Osteoblast (primary cell): ENCODE data around the gene KLHDC3. TPM values are rescaled to one million over a fixed set of nuclear protein-coding genes. Genes with fewer than 3 reads are reported as not detected.

Source experiments
- DNase-seq: peaks from one replicate; pipeline ENCODE4 v3.0.0; 2011; ENCODE audit warnings: low spot score, mixed read lengths; ENCODE audit not compliant: insufficient read length; ENCODE audit errors: missing footprints
- H2AFZ ChIP-seq: 2 replicates; pipeline ENCODE4 v1.6.0; 2011; ENCODE audit warnings: mild to moderate bottlenecking, low read length
- H3K27ac ChIP-seq: 2 replicates; pipeline ENCODE4 v1.5.1; 2011; ENCODE audit warnings: mild to moderate bottlenecking, low read depth, low read length, moderate library complexity
- H3K27me3 ChIP-seq: 2 replicates; pipeline ENCODE4 v1.6.0; 2012; ENCODE audit warnings: mild to moderate bottlenecking, control low read depth, inconsistent platforms, low read length, moderate library complexity; ENCODE audit not compliant: insufficient read depth
- H3K36me3 ChIP-seq: 2 replicates; pipeline ENCODE4 v1.5.1; 2011; ENCODE audit warnings: mild to moderate bottlenecking, low read length, control low read depth, moderate library complexity; ENCODE audit not compliant: insufficient read depth
- H3K4me1 ChIP-seq: 2 replicates; pipeline ENCODE4 v1.5.1; 2011; ENCODE audit warnings: mild to moderate bottlenecking, low read length, control low read depth, moderate library complexity; ENCODE audit not compliant: insufficient read depth
- H3K4me2 ChIP-seq: 2 replicates; pipeline ENCODE4 v1.6.0; 2011; ENCODE audit warnings: mild to moderate bottlenecking, low read length; ENCODE audit not compliant: insufficient read depth
- H3K4me3 ChIP-seq: fragments of 200-600 bp; sonication (generic); 3 replicates; pipeline ENCODE4 v1.5.1; 2012; ENCODE audit warnings: mild to moderate bottlenecking, low read length, inconsistent platforms; ENCODE audit not compliant: insufficient read depth
- H3K79me2 ChIP-seq: 2 replicates; pipeline ENCODE4 v1.6.0; 2012; ENCODE audit warnings: mild to moderate bottlenecking, low read length, control low read depth, inconsistent platforms; ENCODE audit not compliant: insufficient read depth
- H3K9me3 ChIP-seq: 2 replicates; pipeline ENCODE4 v1.5.1; 2011; ENCODE audit warnings: low read depth, low read length, control low read depth
- H4K20me1 ChIP-seq: 2 replicates; pipeline ENCODE4 v1.6.0; 2012; ENCODE audit warnings: mild to moderate bottlenecking, low read length, control low read depth; ENCODE audit not compliant: insufficient read depth
- total RNA-seq: library from RNA; depleted of rRNA; stranded (reverse); fragments of >200 nt; gene quantifications from 2 replicates; pipeline ENCODE4 v1.2.3, GENCODE V29; 2012
- TF ChIP-seq, protein P1 (sequence below): IDR thresholded peaks from 2 replicates; pipeline ENCODE4 v1.5.1; 2011; ENCODE audit warnings: mild to moderate bottlenecking, low read depth, low read length, moderate library complexity; ENCODE audit errors: extremely low read depth

The KLHDC3 gene
- total RNA-seq, 1 donor: 122 TPM

DNA sequence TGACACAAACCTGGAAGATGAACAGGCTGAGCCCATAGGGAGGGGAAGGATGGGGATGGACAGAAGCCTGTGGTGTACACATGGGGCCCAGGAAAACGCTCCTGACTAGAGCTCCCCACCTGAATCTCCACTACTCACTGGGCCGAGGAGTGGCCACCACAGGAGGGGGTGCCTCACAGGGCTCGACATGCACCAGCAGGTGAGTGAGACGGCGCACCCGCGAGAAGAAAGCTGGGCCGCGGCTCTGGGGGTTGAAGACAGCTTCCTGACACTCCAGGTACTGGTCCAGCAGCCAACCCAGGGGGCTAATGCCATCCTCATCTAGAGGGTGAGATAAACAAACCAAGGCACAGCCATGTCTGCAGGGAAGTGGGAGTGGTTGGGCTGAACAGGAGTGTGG lies 29.3 kb downstream of the KLHDC3 start:
- Histone ChIP-seq H3K4me1 (no peaks in the 10 kb centered on the region), H2AFZ (no peak overlapping the region), H3K4me3 (no peak overlapping the region), H3K4me2 (no peak overlapping the region), H3K9me3 (no peaks in the 10 kb centered on the region), H3K27ac (no peak overlapping the region), H3K36me3 (peaks cover 74% of the 10 kb centered on the region), H3K27me3 (no peaks in the 10 kb centered on the region), H4K20me1 (no peaks in the 10 kb centered on the region), H3K79me2 (no peaks in the 10 kb centered on the region)
- TF ChIP-seq, protein P1, sequence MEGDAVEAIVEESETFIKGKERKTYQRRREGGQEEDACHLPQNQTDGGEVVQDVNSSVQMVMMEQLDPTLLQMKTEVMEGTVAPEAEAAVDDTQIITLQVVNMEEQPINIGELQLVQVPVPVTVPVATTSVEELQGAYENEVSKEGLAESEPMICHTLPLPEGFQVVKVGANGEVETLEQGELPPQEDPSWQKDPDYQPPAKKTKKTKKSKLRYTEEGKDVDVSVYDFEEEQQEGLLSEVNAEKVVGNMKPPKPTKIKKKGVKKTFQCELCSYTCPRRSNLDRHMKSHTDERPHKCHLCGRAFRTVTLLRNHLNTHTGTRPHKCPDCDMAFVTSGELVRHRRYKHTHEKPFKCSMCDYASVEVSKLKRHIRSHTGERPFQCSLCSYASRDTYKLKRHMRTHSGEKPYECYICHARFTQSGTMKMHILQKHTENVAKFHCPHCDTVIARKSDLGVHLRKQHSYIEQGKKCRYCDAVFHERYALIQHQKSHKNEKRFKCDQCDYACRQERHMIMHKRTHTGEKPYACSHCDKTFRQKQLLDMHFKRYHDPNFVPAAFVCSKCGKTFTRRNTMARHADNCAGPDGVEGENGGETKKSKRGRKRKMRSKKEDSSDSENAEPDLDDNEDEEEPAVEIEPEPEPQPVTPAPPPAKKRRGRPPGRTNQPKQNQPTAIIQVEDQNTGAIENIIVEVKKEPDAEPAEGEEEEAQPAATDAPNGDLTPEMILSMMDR: no peak
- no peak for DNase-seq

DNA sequence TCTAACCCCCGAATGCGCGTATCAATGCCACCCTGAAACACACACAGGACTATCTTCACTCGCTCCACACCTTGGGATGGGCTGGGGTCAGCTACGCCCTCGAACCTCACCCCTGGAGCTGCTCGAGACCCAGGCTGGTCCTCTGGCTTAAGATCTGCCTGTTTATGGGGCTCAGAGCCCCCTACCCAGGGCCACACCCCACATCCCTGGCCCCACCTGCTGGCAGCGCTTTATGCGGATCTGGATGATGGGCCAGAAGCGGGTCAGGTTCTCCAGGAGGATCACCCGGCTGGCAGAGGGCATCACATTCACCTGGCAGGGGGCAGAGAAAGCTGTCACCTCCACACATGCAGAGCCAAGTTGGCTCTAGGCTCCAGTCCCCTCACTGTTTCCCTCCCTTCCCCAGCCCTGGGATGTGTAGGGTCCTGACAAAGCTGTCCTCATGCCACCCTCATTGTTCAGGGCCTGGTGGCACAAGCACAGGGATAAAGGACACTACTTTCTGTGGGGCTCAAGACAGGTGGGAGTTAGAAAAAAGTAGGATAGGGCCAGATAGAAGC lies 31.4 kb downstream of the KLHDC3 start:
- H4K20me1 ChIP-seq: no peaks in the 10 kb centered on the region
- TF ChIP-seq, protein P1: no peak
- no peaks in the 10 kb centered on the region for H3K9me3 ChIP-seq

DNA sequence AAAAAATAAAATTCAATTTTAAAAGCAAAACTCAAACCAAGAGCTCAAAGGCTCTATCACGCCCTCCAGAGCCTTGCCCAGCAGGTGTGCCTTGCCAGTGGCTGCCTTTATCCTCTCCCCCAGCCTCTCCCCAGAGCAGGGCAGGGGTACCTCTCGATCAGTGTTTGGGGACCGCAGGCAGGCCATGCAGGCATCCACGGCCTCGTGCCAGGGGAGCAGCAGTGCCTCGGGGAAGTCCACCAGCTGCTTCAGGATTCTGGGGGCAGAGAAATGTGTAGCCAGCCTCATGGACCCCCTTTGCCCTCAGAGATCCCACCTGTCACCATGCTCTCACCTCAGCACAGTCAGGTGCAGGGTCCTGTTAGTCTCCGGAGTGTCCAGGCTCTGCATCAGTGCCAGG lies 33.9 kb downstream of the KLHDC3 start:
- peaks cover 30% of the 10 kb centered on the region for H3K79me2 ChIP-seq
- no peaks in the 10 kb centered on the region for H3K27me3 ChIP-seq
- peak; percentile 35 for DNase-seq
- peaks cover 65% of the 10 kb centered on the region for H3K36me3 ChIP-seq
- peaks cover 17% of the 10 kb centered on the region for H3K4me1 ChIP-seq
- H2AFZ ChIP-seq: no peak overlapping the region
- TF ChIP-seq, protein P1: no peak
- H3K4me3 ChIP-seq: no peak overlapping the region
- H3K4me2 ChIP-seq: no peak overlapping the region
- no peaks in the 10 kb centered on the region for H3K9me3 ChIP-seq
- no peaks in the 10 kb centered on the region for H4K20me1 ChIP-seq
- H3K27ac ChIP-seq: no peak overlapping the region

More for the DNA sequence above, 31.4 kb downstream of the KLHDC3 start:
- H2AFZ ChIP-seq: no peak overlapping the region
- no peaks in the 10 kb centered on the region for H3K27me3 ChIP-seq
- no peak overlapping the region for H3K27ac ChIP-seq
- H3K4me1 ChIP-seq: no peaks in the 10 kb centered on the region
- no peak for DNase-seq
- no peak overlapping the region for H3K4me2 ChIP-seq
- H3K4me3 ChIP-seq: no peak overlapping the region
- H3K36me3 ChIP-seq: peaks cover 77% of the 10 kb centered on the region
- H3K79me2 ChIP-seq: peaks cover 5% of the 10 kb centered on the region

DNA sequence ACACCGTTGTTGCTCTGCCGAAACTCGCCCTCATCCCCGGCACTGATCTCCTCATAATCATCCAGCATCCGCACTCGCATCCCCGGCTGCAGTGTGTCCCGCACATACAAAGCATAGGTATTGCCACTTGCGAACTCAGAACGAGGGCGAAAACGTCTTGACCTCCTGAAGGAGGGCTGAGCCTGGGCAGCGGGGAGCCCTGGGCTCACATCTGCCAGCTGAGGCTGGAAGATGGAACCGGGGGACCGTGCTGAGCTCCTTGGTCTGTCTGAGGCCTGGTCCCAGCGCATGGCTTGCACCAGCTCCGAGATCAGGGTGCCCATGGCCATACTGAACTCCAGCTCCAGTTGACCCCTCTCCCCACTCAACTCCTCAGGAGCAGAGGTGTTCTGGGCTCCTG lies 36.9 kb downstream of the KLHDC3 start:
- Histone ChIP-seq H3K27ac (no peak overlapping the region), H3K4me1 (peaks cover 23% of the 10 kb centered on the region), H3K27me3 (no peaks in the 10 kb centered on the region), H4K20me1 (no peaks in the 10 kb centered on the region), H3K79me2 (peaks cover 36% of the 10 kb centered on the region), H3K4me2 (peak overlapping the region; percentile 97), H3K9me3 (no peaks in the 10 kb centered on the region), H2AFZ (no peak overlapping the region), H3K4me3 (no peak overlapping the region), H3K36me3 (peaks cover 49% of the 10 kb centered on the region)
- TF ChIP-seq, protein P1: no peak
- DNase-seq: peak; percentile 57
